ENCODE results near the gene TCN1. TPM values are rescaled to one million over a fixed set of nuclear protein-coding genes. Genes with fewer than 3 reads are reported as not detected.

The TCN1 gene
- total and polyA plus RNA-seq, 4 donors: 0.08 to 4.7 (median 0.17) TPM; not detected in 1

- H3K9ac ChIP-seq (ENCODE audit: low read depth in 1 of 2, low read length in 2 of 2): no peak overlapping the region
- no peak overlapping the region for H3K4me3 ChIP-seq (ENCODE audit: low read depth in 1 of 3, low read length in 3 of 3)
- TF ChIP-seq JUND (IDR thresholded peaks at IDR 0.05): no peak
- TF ChIP-seq FOXA1 (IDR thresholded peaks at IDR 0.05): no peak
- no peak for TF ChIP-seq HNF4G (IDR thresholded peaks at IDR 0.05)
- no peak for TF ChIP-seq SP1 (IDR thresholded peaks at IDR 0.05)
- no peak for TF ChIP-seq CTCF (IDR thresholded peaks at IDR 0.05; ENCODE audit: low read depth, low read length, missing input control)
- H3K4me1 ChIP-seq (ENCODE audit: control insufficient read depth in 4 of 4, insufficient read depth in 4 of 4, low read length in 3 of 4): no peaks in the 10 kb centered on the region
- DNase-seq (ENCODE audit: low spot score): no peak
- H3K9me3 ChIP-seq (ENCODE audit: control insufficient read depth in 4 of 4, low read length in 3 of 4): peaks cover 0 to 7% (median 0%) of the 10 kb centered on the region in 4 donors
- no peaks in the 10 kb centered on the region for H3K36me3 ChIP-seq (ENCODE audit: control insufficient read depth in 4 of 4, insufficient read depth in 3 of 4, low read depth in 1 of 4, low read length in 3 of 4)
- H3K27ac ChIP-seq (ENCODE audit: low read depth in 1 of 2, low read length in 2 of 2): no peak overlapping the region
- 84% methylated on average over 11 of the region's 11 CpGs for WGBS
- H3K27me3 ChIP-seq (ENCODE audit: control insufficient read depth in 4 of 4, insufficient read depth in 4 of 4, low read length in 3 of 4): no peaks in the 10 kb centered on the region
Measured at GRCh38 chr11:59899532-59899931, 33.2 kb upstream of the TCN1 start.

GRCh38 chr11:59898650-59899049 is 32.4 kb upstream of the TCN1 start:
- TF ChIP-seq JUND (IDR thresholded peaks at IDR 0.05): no peak
- TF ChIP-seq RXRA (IDR thresholded peaks at IDR 0.05): no peak
- TF ChIP-seq HNF4A (conservative IDR thresholded peaks at IDR 0.05): no peak
- TF ChIP-seq RAD21 (IDR thresholded peaks at IDR 0.05): no peak
- no peak for TF ChIP-seq FOXA2 (IDR thresholded peaks at IDR 0.05)
- TF ChIP-seq MAX (IDR thresholded peaks at IDR 0.05): no peak
- no peak for TF ChIP-seq TAF1 (conservative IDR thresholded peaks at IDR 0.05)
- TF ChIP-seq SP1 (IDR thresholded peaks at IDR 0.05): no peak
- no peak for TF ChIP-seq ZBTB33 (IDR thresholded peaks at IDR 0.05)
- no peak for TF ChIP-seq YY1 (IDR thresholded peaks at IDR 0.05)
- no peak for TF ChIP-seq REST (IDR thresholded peaks at IDR 0.05)
- TF ChIP-seq GABPA (IDR thresholded peaks at IDR 0.05 in 1 of 2, conservative IDR thresholded peaks at IDR 0.05 in 1 of 2): no peak
- TF ChIP-seq FOXA1 (IDR thresholded peaks at IDR 0.05): no peak
- TF ChIP-seq HNF4G (IDR thresholded peaks at IDR 0.05): no peak
- no peak for TF ChIP-seq ATF3 (IDR thresholded peaks at IDR 0.05)
- peaks cover 0 to 7% (median 0%) of the 10 kb centered on the region in 4 donors for H3K9me3 ChIP-seq (ENCODE audit: control insufficient read depth in 4 of 4, low read length in 3 of 4)
- H3K9ac ChIP-seq (ENCODE audit: low read depth in 1 of 2, low read length in 2 of 2): no peak overlapping the region
- H3K27ac ChIP-seq (ENCODE audit: low read depth in 1 of 2, low read length in 2 of 2): no peak overlapping the region
- no peak overlapping the region for H3K4me3 ChIP-seq (ENCODE audit: low read depth in 1 of 3, low read length in 3 of 3)
- no peaks in the 10 kb centered on the region for H3K4me1 ChIP-seq (ENCODE audit: control insufficient read depth in 4 of 4, insufficient read depth in 4 of 4, low read length in 3 of 4)
- no peak for DNase-seq (ENCODE audit: low spot score)
- 89% methylated on average over 7 of the region's 7 CpGs for WGBS
- H3K36me3 ChIP-seq (ENCODE audit: control insufficient read depth in 4 of 4, insufficient read depth in 3 of 4, low read depth in 1 of 4, low read length in 3 of 4): no peaks in the 10 kb centered on the region
- H3K27me3 ChIP-seq (ENCODE audit: control insufficient read depth in 4 of 4, insufficient read depth in 4 of 4, low read length in 3 of 4): no peaks in the 10 kb centered on the region
